GM21717 (cell line): ENCODE results near the gene SCTR.
"Not testable (repeated sequence)": the region's sequence is repeated elsewhere in the genome, so short reads cannot be mapped to it uniquely, and the experiment has no call there.

Source experiments
- ATAC-seq: cut with Tn5 transposase; IDR thresholded peaks from one replicate; pipeline ENCODE4 v1.9.1; 2021; ENCODE audit warnings: mild to moderate bottlenecking, moderate library complexity; ENCODE audit not compliant: unreplicated experiment

SCTR gene

GRCh38 chr2:119417908-119418307, 106.4 kb downstream of the SCTR start:
- no peak for ATAC-seq

GRCh38 chr2:119416299-119416923, 107.9 kb downstream of the SCTR start:
- ATAC-seq, result no peak

- ATAC-seq, result no peak
Observed at GRCh38 chr2:119415630-119416029, 108.7 kb downstream of the SCTR start.

GRCh38 chr2:119414894-119415293, 109.4 kb downstream of the SCTR start:
- ATAC-seq, result no peak

- ATAC-seq, result no peak
Observed at GRCh38 chr2:119409506-119409905, 114.8 kb downstream of the SCTR start.

- ATAC-seq, result no peak
Observed at GRCh38 chr2:119408221-119408619, 116.1 kb downstream of the SCTR start.

- ATAC-seq, result no peak
Observed at GRCh38 chr2:119407430-119408220, 116.7 kb downstream of the SCTR start.

GRCh38 chr2:119405151-119405550, 119.1 kb downstream of the SCTR start:
- ATAC-seq, result no peak

GRCh38 chr2:119403618-119404017, 120.7 kb downstream of the SCTR start:
- ATAC-seq, result not testable (repeated sequence)

GRCh38 chr2:119402645-119403560, 121.4 kb downstream of the SCTR start:
- ATAC-seq, result no peak

GRCh38 chr2:119402106-119402505, 122.2 kb downstream of the SCTR start:
- ATAC-seq, result no peak

GRCh38 chr2:119397196-119397595, 127.1 kb downstream of the SCTR start:
- no peak for ATAC-seq

- no peak for ATAC-seq
Observed at GRCh38 chr2:119393971-119394748, 130.1 kb downstream of the SCTR start.
